Measurements from ENCODE around the gene IFI44L. TPM values are rescaled to one million over a fixed set of nuclear protein-coding genes. Genes with fewer than 3 reads are reported as not detected.

Gene IFI44L
- polyA plus RNA-seq, 1 of the 3 experiments (the other 2 are of a cell fraction): 1.1 TPM

GRCh38 chr1:78591971-78592370 lies 28.3 kb upstream of the IFI44L start:
- no peak for DNase-seq
- H3K4me2 ChIP-seq: no peak overlapping the region
- no peaks in the 10 kb centered on the region for H3K27me3 ChIP-seq (ENCODE audit: insufficient read depth)
- H3K36me3 ChIP-seq (replicated peaks in 1 of 2; ENCODE audit: control insufficient read depth in 1 of 2, insufficient read depth in 2 of 2, low read length in 1 of 2): no peaks in the 10 kb centered on the region
- no peaks in the 10 kb centered on the region for H3F3A ChIP-seq (replicated peaks; ENCODE audit: insufficient read depth)
- ChIA-PET CTCF (interaction anchor here (5.8 kb wide), 1 partner anchor 16 kb away, joined by 22 read pairs; no protein-coding TSS in a partner anchor), POLR2A (no interaction called here)
- no peaks in the 10 kb centered on the region for H3K4me1 ChIP-seq (ENCODE audit: control insufficient read depth in 1 of 2, insufficient read depth in 2 of 2, low read depth in 1 of 2, low read length in 1 of 2)
- no peak overlapping the region for H3K9ac ChIP-seq
- H3K4me3 ChIP-seq (ENCODE audit: low read depth in 2 of 2, low read length in 1 of 2): no peak overlapping the region
- H3K27ac ChIP-seq (ENCODE audit: low read depth in 2 of 2, low read length in 1 of 2): no peak overlapping the region
- H3K9me2 ChIP-seq: no peaks in the 10 kb centered on the region
- peaks cover 11% of the 10 kb centered on the region; the same call in 1 of the 2 replicates for H3K9me3 ChIP-seq
- TF ChIP-seq EZH2phosphoT487 (IDR thresholded peaks at IDR 0.05; ENCODE audit: borderline replicate concordance, low read depth) (no peak), SMC3 (IDR thresholded peaks at IDR 0.05; ENCODE audit: low read depth, low read length) (no peak), SIN3A (IDR thresholded peaks at IDR 0.05; ENCODE audit: borderline replicate concordance, low read depth, low read length) (no peak), EP300 (IDR thresholded peaks at IDR 0.05; ENCODE audit: borderline replicate concordance in 1 of 2, low read depth in 1 of 2, low read length in 1 of 2) (no peak), NFIC (IDR thresholded peaks at IDR 0.05; ENCODE audit: borderline replicate concordance) (no peak), RXRA (IDR thresholded peaks at IDR 0.05; ENCODE audit: borderline replicate concordance, low read depth) (no peak)
- no peak overlapping the region for H2AFZ ChIP-seq (ENCODE audit: low read depth)
- H4K20me1 ChIP-seq (ENCODE audit: insufficient read depth): no peaks in the 10 kb centered on the region
- 64% methylated on average over 4 of the region's 4 CpGs for WGBS (ENCODE audit: low lambda C conversion rate)
- H3K79me2 ChIP-seq (ENCODE audit: insufficient read depth): no peaks in the 10 kb centered on the region

- H2AFZ ChIP-seq (ENCODE audit: low read depth): no peak overlapping the region
- H4K20me1 ChIP-seq (ENCODE audit: insufficient read depth): no peaks in the 10 kb centered on the region
- ChIA-PET POLR2A (no interaction called here), CTCF (interaction anchor here (1.0 to 1.3 kb wide), 2 partner anchors 266 to 454 kb away, joined by 3 to 4 read pairs; no protein-coding TSS in a partner anchor)
- no peaks in the 10 kb centered on the region for H3F3A ChIP-seq (replicated peaks; ENCODE audit: insufficient read depth)
- no peak overlapping the region for H3K4me2 ChIP-seq
- no peak for DNase-seq
- H3K9ac ChIP-seq: no peak overlapping the region
- 52% methylated on average over 4 of the region's 4 CpGs for WGBS (ENCODE audit: low lambda C conversion rate)
- H3K27ac ChIP-seq (ENCODE audit: low read depth in 2 of 2, low read length in 1 of 2): no peak overlapping the region
- no peaks in the 10 kb centered on the region for H3K9me2 ChIP-seq
- H3K36me3 ChIP-seq (replicated peaks in 1 of 2; ENCODE audit: control insufficient read depth in 1 of 2, insufficient read depth in 2 of 2, low read length in 1 of 2): no peaks in the 10 kb centered on the region
- TF ChIP-seq GABPA (IDR thresholded peaks at IDR 0.05; ENCODE audit: low read depth) (no peak), MXI1 (IDR thresholded peaks at IDR 0.05; ENCODE audit: low read depth, low read length) (no peak), TEAD4 (IDR thresholded peaks at IDR 0.05; ENCODE audit: borderline replicate concordance, insufficient read depth) (no peak), RXRA (IDR thresholded peaks at IDR 0.05; ENCODE audit: borderline replicate concordance, low read depth) (no peak), POLR2AphosphoS5 (IDR thresholded peaks at IDR 0.05; ENCODE audit: low read depth, low read length) (no peak), RFX5 (IDR thresholded peaks at IDR 0.05; ENCODE audit: low read length) (no peak), TAF1 (IDR thresholded peaks at IDR 0.05; ENCODE audit: borderline replicate concordance, low read depth, low read length) (no peak), ELF1 (IDR thresholded peaks at IDR 0.05) (no peak), NRF1 (IDR thresholded peaks at IDR 0.05; ENCODE audit: low read depth, low read length) (no peak), JUND (IDR thresholded peaks at IDR 0.05) (no peak), CTCF (IDR thresholded peaks at IDR 0.05) (no peak), EZH2phosphoT487 (IDR thresholded peaks at IDR 0.05; ENCODE audit: borderline replicate concordance, low read depth) (no peak), SIN3A (IDR thresholded peaks at IDR 0.05; ENCODE audit: borderline replicate concordance, low read depth, low read length) (no peak), MEF2A (IDR thresholded peaks at IDR 0.05; ENCODE audit: borderline replicate concordance, low read depth) (no peak)
- TF ChIP-seq, protein P1, sequence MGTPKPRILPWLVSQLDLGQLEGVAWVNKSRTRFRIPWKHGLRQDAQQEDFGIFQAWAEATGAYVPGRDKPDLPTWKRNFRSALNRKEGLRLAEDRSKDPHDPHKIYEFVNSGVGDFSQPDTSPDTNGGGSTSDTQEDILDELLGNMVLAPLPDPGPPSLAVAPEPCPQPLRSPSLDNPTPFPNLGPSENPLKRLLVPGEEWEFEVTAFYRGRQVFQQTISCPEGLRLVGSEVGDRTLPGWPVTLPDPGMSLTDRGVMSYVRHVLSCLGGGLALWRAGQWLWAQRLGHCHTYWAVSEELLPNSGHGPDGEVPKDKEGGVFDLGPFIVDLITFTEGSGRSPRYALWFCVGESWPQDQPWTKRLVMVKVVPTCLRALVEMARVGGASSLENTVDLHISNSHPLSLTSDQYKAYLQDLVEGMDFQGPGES (IDR thresholded peaks at IDR 0.05; ENCODE audit: low read depth, low read length): no peak
- TF ChIP-seq, protein P2, sequence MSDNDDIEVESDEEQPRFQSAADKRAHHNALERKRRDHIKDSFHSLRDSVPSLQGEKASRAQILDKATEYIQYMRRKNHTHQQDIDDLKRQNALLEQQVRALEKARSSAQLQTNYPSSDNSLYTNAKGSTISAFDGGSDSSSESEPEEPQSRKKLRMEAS (IDR thresholded peaks at IDR 0.05; ENCODE audit: low read depth): no peak
- H3K27me3 ChIP-seq (ENCODE audit: insufficient read depth): no peaks in the 10 kb centered on the region
- peaks cover 11% of the 10 kb centered on the region; the same call in 1 of the 2 replicates for H3K9me3 ChIP-seq
- no peaks in the 10 kb centered on the region for H3K4me1 ChIP-seq (ENCODE audit: control insufficient read depth in 1 of 2, insufficient read depth in 2 of 2, low read depth in 1 of 2, low read length in 1 of 2)
- H3K4me3 ChIP-seq (ENCODE audit: low read depth in 2 of 2, low read length in 1 of 2): no peak overlapping the region
- no peaks in the 10 kb centered on the region for H3K79me2 ChIP-seq (ENCODE audit: insufficient read depth)
Observed at GRCh38 chr1:78599294-78599693, 21.0 kb upstream of the IFI44L start.

All from SK-N-SH (cell line).